Right kidney (tissue), 1 donor: ENCODE measurements around the gene VPS52.

ENCODE experiments used
- DNase-seq: peaks from one replicate; pipeline ENCODE4 v3.0.0-alpha.2; 2016

VPS52 gene

DNA sequence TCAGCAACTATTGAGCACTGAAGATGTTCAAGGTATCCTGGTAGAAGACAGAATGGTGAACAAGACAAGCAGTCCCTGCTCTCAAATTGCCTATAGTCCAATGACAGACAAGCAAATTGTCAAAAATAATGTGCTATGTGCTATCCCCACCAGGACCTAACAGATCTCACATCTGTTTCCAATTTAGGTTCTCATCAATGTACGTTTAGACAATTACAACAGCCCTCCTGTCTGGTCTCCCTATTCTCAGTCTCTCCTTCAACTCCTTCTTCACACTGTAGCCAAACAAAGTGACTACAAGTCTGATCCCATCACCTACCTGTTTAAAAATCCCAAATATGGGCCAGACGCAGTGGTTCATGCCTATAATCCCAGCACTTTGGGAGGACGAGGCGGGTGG lies 34.7 kb upstream of the VPS52 start:
- no peak for DNase-seq

DNA sequence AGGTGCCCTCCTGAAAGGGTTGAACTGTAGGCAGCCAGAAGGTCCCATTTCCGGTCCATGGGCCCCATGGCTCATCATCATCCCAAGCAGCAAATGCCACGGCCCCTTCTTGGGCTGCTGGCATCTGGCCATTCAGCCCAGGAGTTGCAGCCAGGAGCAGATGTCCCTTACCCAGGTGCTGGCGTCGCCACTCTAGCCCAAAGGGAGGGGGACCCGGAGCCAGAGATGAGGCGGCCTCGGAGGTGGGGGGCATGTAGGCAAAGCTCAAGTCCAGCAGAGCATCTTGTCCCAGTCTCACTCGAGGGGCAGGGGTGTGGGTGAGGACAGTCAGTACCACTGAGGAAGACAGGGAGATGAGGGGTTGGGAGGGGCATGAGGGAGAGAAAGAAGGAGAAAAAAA lies 33.4 kb upstream of the VPS52 start:
- DNase-seq = no peak

DNA sequence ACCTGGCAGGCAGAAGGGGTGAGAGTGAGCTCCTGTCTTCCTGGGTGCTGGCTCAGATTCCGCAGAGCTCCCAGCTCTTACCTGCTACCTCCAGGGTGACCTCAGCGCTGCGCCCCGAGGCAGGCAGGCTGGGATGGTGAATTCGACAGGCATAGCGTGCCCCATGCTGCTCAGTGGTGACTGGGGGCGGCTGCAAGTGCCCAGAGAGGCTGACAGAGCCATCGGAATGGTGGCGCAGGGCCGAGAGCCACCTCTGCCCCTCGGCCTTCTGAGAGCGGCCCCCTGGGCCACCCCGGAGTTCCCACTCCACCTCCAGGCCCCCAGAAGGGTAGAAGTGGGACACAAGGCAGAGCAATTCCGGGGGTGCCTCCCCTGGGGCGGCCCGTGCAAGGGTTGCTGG lies 32.5 kb upstream of the VPS52 start:
- no peak for DNase-seq

DNA sequence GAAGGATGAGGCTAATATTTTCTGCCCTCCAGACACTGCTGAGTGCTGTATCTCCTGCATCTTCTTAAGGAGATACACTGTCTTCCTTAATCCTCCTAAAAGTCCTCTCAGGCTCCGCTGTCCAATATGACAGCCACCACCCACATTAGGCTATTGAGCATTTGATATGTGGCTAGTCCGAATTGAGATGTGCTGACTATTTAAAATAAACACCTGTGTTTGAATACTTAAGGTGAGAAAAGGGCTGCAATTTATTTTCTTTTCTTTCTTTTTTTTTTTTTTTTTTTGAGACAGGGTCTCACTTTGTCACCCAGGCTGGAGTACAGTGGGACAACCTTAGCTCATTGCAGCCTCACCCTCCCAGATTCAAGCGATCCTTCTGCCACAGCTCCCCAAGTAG lies 30.2 kb upstream of the VPS52 start:
- DNase-seq = no peak

DNA sequence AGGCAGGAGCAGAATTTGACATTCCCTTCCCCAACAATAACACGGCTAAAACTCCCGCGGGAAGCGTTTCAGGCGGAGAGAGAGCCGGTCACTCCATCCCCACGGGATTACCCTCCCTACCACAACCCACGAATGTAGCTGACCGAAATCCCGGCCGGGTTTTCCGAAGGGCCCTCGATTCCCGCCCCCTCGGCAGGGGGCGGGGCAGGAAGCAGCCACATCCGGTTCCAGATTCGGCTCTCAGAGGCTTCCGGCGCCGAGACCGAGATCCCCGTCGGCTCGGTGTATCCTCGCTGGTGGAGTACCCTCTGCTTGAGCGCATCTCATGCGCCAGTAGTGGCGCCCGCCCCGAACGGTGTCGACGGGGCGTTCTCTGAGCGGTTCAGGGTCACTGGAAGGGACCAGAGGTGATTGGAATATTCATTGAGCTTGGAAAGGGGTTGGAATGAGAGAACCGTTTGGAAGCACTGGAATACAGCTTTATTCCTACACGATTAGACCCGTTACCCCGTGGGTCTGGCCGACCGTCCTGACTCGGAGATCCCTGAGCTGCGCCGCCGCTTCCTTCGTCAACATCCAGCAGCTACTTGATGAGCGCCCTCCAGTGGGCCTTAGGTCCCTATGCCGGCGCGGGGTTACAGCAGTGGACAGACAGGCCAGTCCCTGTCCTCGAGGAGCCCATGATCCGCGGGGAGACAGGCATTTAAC lies 27.7 kb upstream of the VPS52 start:
- DNase-seq = peak; percentile 90

DNA sequence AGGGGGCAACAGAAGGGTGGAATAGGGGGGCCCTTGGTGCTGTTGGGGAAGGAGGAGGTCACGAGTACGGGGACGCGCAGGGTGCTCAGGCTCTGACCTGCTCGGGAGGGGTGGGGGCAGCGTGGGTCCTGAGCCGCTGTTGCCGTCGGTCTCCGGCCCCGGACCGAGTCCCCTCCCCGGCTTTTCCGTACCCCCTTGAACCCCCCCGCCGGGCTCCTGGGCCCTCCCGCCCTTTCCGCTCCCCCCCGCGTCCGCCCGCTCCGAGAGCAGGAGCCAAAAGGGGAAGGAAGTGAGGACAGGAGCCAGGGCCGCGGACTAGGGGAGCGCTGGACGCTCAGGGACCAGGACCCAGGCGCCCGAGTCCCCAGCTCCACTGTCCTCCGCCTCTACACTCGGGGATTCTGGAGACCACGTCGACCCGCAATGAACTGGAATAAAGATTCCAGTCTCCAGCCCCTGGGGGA lies 27.1 kb upstream of the VPS52 start, which contains the start of gene RGL2:
TSS of gene RGL2 (minus strand) at position 170 of the 464 bp plus-strand sequence. CDS start 332 bp downstream, outside the sequence.
- no peak for DNase-seq

DNA sequence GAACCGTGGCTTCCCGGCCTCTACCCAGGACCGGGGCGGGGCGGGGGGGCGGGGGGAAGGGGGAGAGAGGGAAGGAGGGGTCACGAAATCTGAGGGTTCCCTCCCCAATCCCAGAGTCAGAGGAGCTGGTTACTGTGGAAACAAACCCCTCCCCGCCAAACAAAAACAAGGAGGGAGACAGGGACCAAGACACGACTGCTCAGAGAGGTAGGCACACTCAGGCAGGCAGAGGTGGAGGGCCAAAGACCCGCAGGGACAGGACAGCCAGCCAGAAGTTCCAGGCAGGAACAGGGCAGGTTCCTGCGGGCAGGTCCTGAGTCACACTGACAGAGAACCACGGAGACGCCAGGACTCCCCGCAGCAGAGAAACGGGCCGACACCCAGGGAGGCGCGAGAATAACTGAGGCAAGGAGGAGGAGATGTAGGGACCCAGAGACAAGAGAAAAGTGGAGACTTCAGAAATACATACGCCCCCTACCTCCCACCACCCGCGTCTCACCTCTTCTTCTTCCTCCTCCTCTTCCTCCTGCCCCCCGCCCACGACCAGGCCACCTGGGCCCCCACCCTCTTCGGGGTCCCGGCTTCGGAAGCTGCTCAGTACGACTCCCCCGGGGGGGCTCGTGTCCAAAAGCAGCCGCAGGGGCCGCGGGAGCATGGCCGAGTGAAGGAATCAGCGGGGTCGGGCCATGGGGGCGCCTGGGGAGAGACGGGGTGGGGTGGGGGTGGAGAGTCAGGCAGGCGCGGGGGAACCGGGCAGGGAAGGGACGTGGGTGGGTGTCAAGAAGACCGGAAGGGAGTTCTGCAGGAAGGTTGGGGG lies 26.5 kb upstream of the VPS52 start:
- DNase-seq = peak; percentile 67

DNA sequence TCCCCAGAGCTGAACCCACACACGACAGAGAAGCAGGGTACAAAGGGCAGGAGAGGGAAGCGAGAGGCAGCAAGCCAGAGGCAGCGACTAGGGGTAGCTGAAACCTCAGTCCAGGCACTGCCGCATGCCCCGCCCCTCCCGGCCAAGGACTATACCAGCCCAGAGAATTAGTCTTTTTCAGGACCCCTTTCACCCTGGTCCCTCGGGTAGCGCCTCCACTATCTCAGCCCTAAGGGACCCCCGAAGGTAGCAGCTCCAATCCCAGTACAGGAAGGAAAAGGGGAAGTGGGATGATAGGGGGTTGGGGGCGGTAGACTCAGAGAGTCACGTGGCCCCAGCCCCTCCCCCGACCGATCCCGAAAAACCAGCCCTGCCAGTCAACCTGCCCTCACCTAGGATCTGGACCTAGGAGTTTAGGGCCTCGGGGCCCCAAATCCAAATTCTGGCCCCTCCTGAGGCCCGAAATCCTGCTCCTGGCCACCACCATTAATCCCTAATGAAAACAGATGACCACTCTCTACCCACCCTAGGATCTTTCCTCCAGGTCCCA lies 25.8 kb upstream of the VPS52 start:
- DNase-seq = peak; percentile 69

DNA sequence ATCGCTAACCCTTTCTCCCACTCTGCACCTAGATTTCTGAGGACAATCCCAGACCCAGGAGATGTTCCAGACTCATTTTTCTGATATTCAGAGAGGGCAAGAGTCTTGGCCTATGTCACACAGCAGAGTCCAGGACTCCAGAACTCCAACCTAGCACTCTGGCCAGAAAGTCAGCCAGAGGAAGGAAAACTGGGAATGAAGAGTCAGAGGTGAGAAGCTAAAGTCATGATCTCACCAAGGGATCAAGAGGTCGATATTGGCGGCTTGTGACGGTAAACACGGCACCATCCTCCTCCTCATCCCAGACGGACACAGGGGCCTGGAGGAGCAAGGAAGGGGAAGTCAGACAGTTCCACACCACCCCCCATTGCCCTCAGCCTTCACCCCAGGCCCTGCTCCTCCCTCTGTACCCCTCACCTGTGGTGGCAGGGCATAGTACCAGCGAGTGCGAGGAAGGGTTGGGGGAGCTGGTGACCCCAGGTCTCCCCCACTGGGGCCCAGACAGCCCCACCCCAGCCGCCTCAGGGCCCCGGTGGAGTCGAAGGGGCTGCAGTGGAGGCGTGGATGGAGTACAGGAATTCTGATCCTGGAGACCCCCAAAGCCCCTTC lies 25.2 kb upstream of the VPS52 start:
- no peak for DNase-seq

DNA sequence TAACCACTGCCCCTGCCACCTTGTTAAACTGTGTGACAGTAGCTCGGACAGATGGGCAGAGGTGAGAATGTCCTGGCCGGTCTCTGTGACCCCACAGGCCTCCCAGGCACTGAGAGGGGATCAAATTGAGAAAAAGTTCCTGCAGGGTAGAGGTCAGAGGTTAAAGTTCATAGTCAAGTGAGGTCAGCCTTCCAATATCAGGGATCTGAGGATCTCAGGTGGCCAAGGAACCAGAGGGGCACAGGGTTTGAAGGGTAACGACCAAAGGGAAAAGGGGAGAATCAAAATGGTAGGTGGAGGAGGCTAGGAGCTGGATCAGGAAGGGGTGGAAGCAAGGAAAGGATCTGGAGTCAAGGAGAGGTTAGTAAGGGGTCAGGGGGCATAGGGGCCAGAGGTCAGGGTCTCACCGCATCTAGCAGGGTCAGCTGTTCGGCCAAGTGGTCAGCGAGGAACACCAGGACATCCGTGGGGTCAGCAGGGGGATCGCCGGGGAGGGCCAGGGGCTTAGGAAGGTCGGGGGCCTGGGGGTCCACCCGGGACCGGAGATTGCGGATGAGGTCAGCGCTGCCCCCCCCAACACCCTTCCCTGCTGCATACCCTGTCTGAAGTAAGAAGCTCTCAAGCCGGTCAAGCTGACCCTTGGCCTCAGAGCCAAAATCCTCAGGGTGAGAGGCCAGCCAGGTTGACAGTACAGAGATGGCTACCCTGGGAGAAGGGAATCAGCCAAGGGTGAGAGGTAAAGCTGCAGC lies 24.1 kb upstream of the VPS52 start:
- DNase-seq = no peak

DNA sequence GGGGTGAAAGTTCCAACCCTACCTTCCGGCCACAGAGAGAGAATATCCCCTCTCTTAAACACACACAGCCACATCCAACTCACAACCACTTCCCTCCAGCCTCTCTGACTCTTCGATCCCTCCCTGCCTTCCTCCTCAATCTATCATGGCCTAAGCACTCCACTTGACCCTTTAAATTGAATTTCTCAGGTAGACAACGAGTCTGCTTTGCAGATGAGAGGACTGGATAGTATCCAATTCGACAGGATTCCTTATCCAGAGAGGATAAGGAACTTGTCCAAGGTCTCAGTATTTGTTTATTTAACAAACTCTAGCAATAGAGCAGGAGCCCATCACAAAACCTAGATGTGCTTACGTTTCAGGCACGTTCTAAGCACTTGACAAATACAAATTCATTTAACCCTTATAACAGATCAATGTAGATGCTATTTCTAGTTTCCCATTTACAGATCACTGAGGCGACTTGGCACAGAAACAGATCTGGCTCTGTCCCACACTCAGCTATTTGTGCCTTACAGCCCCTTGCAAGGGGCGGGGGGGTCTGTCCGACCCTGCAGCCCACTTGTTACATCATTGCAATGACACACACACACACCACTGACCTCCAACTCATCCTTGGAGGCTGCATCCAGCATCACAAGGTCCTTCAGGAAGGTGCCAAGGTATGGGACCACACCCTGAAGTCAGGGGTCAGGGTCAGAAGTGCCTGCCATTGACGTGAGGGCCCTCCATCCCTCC lies 22.6 kb upstream of the VPS52 start:
- no peak for DNase-seq

DNA sequence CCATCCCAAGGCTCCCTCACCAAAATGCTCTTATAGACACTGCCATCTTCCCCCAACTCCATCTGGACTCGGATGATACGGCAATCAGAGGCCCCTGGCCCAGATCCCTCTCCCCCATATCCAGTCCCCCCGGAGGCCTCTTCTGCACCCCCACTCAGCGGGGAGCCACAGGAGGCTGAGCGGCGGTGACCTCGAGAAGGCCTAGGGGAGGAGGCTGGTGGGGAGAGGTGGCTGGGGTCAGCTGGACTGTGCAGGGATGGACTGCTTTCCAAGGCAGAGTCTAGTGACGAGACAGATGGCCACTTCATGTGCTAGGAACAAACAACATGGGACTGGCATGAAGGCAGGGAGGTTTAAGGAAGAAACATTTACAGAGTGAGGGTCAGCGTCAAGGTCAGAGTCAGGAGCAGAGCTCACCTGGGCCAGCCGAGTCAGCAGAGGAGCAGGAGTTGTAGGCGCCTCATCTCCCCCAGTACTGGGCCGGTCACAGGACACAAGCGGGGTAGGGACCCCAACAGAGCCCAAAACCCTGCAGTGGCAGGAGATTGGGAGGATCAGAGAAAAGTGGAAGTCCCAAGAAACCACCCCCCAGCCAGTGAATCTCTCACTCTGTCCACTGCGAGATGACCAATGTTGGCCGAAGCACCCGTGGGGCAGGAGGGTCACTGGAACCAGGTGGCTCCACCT lies 21.5 kb upstream of the VPS52 start:
- no peak for DNase-seq

DNA sequence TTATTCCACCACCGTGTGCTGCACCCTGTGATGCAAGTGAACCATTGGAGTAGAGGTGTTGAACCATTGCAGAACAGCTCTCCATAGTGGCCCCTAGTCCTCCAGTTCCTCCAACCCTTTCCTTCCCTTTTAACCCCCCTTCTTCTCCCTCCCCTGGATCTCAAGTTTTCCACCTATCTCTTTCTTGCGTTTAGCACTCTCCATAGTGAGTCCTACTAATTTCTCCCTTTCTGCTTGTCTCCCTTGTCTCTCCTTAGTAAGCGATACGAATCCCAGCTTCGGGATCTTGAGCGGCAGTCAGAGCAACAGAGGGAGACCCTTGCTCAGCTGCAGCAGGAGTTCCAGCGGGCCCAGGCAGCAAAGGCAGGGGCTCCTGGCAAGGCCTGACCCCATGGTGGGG lies 18.8 kb upstream of the VPS52 start:
- DNase-seq = no peak

DNA sequence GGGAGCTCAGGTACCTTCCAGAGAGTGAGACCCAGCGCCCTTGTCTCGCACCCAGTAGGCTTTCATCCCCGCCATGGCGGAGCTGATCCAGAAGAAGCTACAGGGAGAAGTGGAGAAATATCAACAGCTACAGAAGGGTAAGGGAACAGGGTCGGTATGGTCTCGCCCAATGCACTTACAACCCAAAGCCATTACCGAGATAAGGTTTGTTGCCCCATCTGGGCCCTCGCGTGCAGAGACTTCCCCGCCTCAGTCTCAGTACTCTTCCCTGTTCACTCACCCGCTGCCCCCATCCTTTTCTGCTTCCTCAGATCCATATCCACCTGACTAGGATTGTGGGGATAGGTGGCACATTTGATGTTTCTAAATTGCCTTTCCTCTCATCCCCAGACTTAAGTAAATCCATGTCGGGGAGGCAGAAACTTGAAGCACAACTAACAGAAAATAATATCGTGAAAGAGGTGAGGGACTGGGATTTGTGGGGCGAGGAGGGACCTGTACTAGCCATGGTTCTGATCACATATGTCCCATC lies 18.2 kb upstream of the VPS52 start:
- DNase-seq = no peak

DNA sequence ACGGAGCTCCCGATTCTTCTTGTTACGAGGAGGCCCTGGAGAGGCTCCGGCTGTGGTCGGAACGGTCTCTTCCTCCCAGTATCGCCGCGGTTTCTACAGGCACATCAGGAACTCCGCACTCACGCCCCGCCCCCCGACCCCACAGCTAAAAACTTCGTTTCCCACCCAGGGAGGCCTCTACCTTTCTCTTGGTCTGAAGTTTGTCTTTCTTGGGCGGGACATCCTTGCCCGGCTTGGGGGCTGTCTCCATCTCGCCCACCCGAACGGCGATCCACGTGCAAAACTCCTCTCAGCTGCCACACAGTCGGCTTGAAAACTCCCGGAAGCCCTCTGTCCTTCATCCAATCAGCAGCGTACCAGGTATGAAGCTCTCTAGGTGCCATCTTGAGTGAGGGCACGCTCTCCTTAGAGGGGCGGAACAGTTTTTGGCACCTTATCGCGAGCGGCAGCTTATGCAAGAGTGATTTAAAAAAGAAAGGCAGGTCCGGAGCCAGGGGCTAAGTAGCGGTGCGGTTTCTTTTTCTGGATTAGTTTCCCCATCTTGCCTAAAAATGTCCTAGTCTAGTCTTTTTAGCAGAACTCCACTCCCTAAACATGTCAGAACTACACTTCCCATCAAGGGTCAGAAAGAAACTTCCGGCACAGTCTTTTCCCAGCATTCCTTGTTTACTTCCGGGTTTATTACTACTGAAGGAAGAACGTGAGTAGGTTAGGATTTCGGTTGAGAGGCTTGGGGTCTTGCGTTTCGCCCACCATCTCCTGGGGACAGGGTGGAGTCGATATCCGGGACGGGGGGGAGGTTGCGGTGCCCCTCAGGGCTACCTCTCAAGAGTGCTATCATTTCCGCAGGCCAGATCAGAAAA lies 17.5 kb upstream of the VPS52 start, which contains the start of the genes PFDN6 and WDR46:
TSS of gene PFDN6 (plus strand) at position 681 of the 863 bp plus-strand sequence. CDS start 256 bp downstream, outside the sequence.
TSS of gene WDR46 (minus strand) at position 319 of the 863 bp plus-strand sequence. CDS start at position 250, 69 bp downstream.
- peak; percentile 98 for DNase-seq

DNA sequence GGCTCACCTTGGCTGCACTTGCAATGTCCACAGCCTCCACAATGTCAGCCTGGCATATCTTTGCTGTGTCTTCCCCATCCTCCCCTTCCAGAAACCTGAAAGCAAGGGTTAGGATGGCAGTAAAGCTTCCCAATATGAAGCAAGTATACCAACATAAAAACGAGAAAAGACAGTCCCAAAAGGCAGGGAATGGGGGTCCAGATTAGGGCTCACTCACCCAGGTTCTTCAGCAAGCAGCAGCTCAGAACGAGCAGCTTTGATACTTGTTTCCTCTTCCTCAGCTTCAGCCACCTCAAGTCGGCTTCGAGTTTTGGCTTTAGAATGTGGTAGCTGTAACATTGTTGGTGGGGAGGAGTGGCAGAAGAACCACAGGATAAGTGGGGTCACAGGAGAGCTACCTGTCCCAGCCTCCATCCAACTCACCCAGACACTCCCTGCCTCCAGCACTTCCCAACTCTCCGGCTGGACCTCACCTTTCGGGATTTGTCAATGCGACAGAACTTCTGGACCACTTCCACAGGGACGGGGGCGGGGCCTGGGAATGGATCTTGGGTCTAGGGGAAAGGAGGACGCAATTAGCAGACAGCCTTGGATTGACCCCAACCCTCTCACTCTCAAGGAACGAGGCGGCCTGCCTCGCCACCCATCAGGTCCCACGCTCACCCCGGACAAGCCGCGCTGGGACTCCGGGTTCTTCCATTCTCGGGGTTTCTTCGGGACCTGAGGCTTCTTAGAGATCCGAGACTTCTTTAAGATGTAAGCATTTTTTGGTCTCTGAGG lies 16.7 kb upstream of the VPS52 start:
- DNase-seq = no peak

DNA sequence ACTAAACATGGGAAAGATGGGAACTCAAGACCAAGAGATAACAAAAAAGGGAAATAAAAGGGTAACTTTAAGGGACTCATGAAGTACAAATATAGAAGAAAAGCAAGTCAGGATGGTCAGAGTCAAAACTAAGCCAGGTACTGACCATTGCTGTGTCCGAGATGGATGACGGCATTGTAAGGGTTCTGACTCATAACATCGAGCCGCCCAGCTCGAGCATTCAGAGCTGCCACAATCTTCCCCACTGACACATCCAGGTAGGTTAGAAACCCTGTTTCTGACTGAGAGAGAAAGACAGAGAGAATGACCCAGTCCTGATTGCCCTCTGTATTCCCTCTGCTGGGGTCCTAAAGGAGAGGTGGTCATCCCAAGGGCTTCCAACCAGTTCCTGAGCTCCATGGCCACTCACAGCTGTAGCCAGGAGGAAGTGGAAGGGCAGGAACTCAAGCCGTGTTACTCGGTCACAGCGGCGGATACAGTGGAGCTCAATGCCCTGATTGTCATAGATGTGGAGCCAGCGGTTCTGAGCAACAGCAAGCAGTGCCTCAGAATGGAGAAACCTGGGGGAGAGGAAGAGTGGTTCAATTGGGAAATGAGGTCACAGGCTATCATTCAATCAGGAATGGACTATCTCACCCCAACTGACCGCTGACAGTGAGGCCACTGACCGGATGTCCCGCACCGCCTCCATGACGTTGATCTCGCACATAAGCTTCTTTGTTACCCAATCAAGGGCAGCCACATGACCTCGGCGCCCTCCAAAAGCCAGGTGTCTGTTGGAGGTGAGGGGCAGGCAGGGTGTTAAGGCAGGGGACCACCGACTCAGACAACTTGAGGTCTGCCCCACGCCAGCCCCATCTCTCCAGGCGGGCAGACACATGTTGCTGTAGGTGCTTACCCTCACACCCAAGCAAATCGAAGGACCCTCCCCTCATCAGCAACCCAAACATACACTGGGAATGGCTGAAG lies 15.6 kb upstream of the VPS52 start:
- DNase-seq = no peak
